Measurements from ENCODE around the gene PDE4D. TPM values are rescaled to one million over a fixed set of nuclear protein-coding genes. Genes with fewer than 3 reads are reported as not detected.

Gene PDE4D
- total RNA-seq, 1 donor from 2014 or later: 85.8 TPM

DNA sequence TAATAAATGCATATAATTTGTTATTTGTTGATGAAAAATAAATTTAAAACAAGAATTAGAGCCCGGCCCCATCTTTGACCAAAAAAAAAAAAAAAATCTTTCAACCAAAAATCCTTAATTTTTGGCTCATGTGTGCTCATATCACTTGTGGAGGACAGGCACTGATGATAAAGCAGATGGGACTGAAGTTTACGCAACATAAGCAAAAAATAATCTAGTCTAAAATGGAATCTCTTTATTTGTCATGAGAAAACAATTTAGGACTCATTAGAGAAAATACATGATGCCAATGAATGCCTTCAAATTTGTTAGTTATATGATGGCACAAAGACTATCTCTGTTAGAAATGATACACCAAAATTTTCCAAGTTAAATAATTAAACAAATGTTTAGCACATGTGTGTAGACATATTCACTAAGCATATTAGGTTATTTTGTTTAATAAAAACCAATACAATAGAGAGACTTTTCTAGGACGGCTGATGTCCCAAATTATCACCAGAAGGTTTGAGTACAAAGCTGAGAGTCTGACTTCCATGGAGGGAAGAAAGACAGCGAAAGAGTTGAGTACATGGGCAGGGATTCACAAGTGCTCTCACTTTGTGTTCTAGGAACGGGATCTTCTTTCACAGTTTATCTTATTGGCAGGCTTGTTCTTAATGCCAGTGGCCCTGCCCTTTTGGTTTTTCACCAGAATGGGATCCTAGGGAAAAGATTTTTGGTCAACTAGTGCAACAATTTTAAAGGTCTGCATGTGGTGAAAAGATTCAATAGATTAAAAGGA lies 689.2 kb downstream of the PDE4D start:
- H3K27me3 ChIP-seq: no peaks in the 10 kb centered on the region
- ATAC-seq (no peak), DNase-seq (no peak)
- H3K4me3 ChIP-seq: no peak overlapping the region
- no peak overlapping the region for H3K27ac ChIP-seq
- intact Hi-C loops (cut with DNase I): no loop called here
- H3K9me3 ChIP-seq: no peaks in the 10 kb centered on the region
- TF ChIP-seq, protein P1, sequence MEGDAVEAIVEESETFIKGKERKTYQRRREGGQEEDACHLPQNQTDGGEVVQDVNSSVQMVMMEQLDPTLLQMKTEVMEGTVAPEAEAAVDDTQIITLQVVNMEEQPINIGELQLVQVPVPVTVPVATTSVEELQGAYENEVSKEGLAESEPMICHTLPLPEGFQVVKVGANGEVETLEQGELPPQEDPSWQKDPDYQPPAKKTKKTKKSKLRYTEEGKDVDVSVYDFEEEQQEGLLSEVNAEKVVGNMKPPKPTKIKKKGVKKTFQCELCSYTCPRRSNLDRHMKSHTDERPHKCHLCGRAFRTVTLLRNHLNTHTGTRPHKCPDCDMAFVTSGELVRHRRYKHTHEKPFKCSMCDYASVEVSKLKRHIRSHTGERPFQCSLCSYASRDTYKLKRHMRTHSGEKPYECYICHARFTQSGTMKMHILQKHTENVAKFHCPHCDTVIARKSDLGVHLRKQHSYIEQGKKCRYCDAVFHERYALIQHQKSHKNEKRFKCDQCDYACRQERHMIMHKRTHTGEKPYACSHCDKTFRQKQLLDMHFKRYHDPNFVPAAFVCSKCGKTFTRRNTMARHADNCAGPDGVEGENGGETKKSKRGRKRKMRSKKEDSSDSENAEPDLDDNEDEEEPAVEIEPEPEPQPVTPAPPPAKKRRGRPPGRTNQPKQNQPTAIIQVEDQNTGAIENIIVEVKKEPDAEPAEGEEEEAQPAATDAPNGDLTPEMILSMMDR (IDR thresholded peaks at IDR 0.05): no peak
- no peaks in the 10 kb centered on the region for H3K36me3 ChIP-seq
- H3K4me1 ChIP-seq: no peaks in the 10 kb centered on the region

DNA sequence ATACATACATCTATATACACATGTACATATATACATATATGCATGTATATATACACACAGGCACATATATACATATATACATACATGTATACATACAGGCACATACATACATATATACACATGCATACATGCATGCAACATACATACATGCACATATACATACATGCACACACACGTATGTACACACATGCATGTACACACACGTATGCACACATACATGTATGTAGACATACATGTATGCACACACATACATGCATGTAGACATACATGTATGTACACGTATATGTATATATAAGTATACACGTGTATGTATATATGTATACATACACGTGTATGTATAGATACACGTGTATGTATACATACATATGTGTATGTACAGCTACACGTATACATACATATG lies 693.7 kb downstream of the PDE4D start:
- intact Hi-C loops (cut with DNase I): loop anchor here (10.0 kb wide), 1 partner anchor 175 kb away; no protein-coding TSS in a partner anchor
- no peak for ATAC-seq

DNA sequence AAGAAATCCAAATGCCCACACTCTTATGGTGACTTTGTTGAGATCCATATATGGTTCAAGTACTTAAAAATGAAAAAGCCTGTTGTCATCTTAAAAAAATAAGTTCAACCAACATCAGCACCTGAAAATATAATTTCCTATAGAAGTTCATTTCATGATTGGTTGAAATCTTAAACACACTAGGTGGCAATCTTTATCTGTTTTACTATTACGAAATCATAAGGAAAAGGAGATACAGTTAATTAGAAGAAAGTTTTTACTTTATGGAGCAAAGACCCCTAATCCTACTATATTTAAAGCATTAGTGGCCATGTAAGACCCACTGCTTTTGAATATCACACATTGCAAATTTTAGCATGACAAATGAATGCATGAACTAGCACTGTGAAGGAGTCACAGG lies 694.7 kb downstream of the PDE4D start:
- intact Hi-C loops (cut with DNase I): loop anchor here (10.0 kb wide), 1 partner anchor 176 kb away; no protein-coding TSS in a partner anchor

More for the DNA sequence above, 693.7 kb downstream of the PDE4D start:
- TF ChIP-seq, protein P1 (IDR thresholded peaks at IDR 0.05): no peak
- no peak for DNase-seq
- no peak overlapping the region for H3K4me3 ChIP-seq
- no peaks in the 10 kb centered on the region for H3K36me3 ChIP-seq
- H3K4me1 ChIP-seq: no peaks in the 10 kb centered on the region
- no peak overlapping the region for H3K27ac ChIP-seq
- no peaks in the 10 kb centered on the region for H3K27me3 ChIP-seq
- no peaks in the 10 kb centered on the region for H3K9me3 ChIP-seq

DNA sequence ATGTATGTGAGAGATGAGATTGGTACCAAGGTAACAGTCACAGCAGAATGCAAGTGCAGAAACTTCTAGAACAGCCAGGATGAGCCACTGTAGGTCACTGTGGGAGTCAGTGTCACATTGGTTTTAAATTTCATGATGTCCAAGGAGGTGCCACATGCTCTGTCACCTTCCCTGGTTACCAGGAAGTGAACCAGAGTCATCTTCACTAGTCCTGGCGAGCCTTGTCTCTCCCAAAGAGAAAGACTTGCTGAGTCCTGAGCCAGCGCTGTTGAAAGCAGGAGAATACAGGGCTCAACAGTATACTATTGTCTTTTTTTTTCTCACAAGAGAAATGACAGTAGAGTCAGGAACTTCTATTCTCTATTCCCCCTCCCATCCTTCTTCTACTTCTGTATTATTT lies 695.2 kb downstream of the PDE4D start:
- no peak for DNase-seq
- H3K4me3 ChIP-seq: no peak overlapping the region
- H3K4me1 ChIP-seq: no peaks in the 10 kb centered on the region
- intact Hi-C loops (cut with DNase I): loop anchor here (10.0 kb wide), 1 partner anchor 176 kb away; no protein-coding TSS in a partner anchor
- no peaks in the 10 kb centered on the region for H3K27me3 ChIP-seq
- no peak overlapping the region for H3K27ac ChIP-seq
- no peaks in the 10 kb centered on the region for H3K9me3 ChIP-seq
- TF ChIP-seq, protein P1 (IDR thresholded peaks at IDR 0.05): no peak
- no peak for ATAC-seq
- no peaks in the 10 kb centered on the region for H3K36me3 ChIP-seq

More for the DNA sequence above, 694.7 kb downstream of the PDE4D start:
- H3K36me3 ChIP-seq: no peaks in the 10 kb centered on the region
- H3K27me3 ChIP-seq: no peaks in the 10 kb centered on the region
- TF ChIP-seq, protein P1 (IDR thresholded peaks at IDR 0.05): no peak
- no peak overlapping the region for H3K27ac ChIP-seq
- ATAC-seq (no peak), DNase-seq (no peak)
- H3K4me1 ChIP-seq: no peaks in the 10 kb centered on the region
- H3K9me3 ChIP-seq: no peaks in the 10 kb centered on the region
- H3K4me3 ChIP-seq: no peak overlapping the region

DNA sequence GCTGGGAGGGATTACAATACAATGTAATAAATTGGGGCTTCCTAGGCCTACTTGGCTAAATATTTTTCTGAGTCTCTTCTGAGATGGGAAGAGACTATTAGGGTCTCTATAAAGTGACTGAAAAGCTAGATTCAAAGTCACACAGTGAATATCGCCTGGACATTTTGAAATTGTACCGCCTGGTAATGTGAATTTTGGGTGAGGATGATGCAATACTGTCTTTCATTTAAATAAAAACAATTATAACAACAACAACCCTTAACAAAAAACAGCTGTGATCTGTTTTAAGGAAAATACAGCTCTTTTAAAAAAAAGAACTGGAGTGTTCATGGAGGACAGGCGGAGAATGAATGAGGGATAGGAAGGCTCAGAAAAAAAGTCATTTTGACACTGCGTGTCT lies 695.6 kb downstream of the PDE4D start:
- Histone ChIP-seq H3K27ac (no peak overlapping the region), H3K27me3 (no peaks in the 10 kb centered on the region), H3K9me3 (no peaks in the 10 kb centered on the region), H3K4me1 (no peaks in the 10 kb centered on the region), H3K4me3 (no peak overlapping the region), H3K36me3 (no peaks in the 10 kb centered on the region)
- intact Hi-C loops (cut with DNase I): loop anchor here (10.0 kb wide), 1 partner anchor 177 kb away; no protein-coding TSS in a partner anchor
- ATAC-seq (no peak), DNase-seq (no peak)
- TF ChIP-seq, protein P1 (IDR thresholded peaks at IDR 0.05): no peak

Data from upper lobe of right lung (tissue), 1 donor.